Breast epithelium (tissue), 4 donors: ENCODE results near the gene CMKLR1. TPM values are rescaled to one million over a fixed set of nuclear protein-coding genes. Genes with fewer than 3 reads are reported as not detected.

ENCODE experiments used
- DNase-seq, 2 donors: peaks; one replicate each; pipeline ENCODE4 v3.0.0-alpha.2; 2019; ENCODE audit warnings: low spot score in 2 of 2
- H3K27ac ChIP-seq, 2 donors: fragments of 200-600 bp; sonication (generic) in 1 of 2; one replicate each; pipeline ENCODE4 v1.5.1; 2016 to 2019; ENCODE audit warnings: mild to moderate bottlenecking in 1 of 2
- H3K27me3 ChIP-seq, 2 donors: fragments of 200-600 bp; sonication (generic) in 1 of 2; one replicate each; pipeline versions ENCODE4 v1.5.1 to v1.6.0; 2017 to 2019; ENCODE audit warnings: control low read depth in 1 of 2, mild to moderate bottlenecking in 1 of 2
- H3K36me3 ChIP-seq: fragments of 200-600 bp; one replicate; pipeline ENCODE4 v1.5.1; 2019
- H3K4me1 ChIP-seq, 2 donors: fragments of 200-600 bp; sonication (generic); one replicate each; pipeline ENCODE4 v1.5.1; 2016 to 2019; ENCODE audit warnings: control low read depth in 1 of 2
- H3K4me3 ChIP-seq, 3 donors: fragments of 200-600 bp; sonication (generic); 1 replicate in 2 of 3; 2 replicates in 1 of 3; pipeline ENCODE4 v1.5.1; 2016 to 2019; ENCODE audit warnings: mild to moderate bottlenecking in 3 of 3, moderate library complexity in 2 of 3
- H3K9me3 ChIP-seq, 2 donors: fragments of 200-600 bp; sonication (generic) in 1 of 2; one replicate each; pipeline ENCODE4 v1.5.1; 2016 to 2019; ENCODE audit warnings: control low read depth in 1 of 2
- POLR2A ChIP-seq: fragments of 450-650 bp; IDR thresholded peaks from one replicate; pipeline ENCODE4 v1.6.1; 2016; ENCODE audit warnings: antibody characterized with exemption, mild to moderate bottlenecking, moderate library complexity
- POLR2AphosphoS5 ChIP-seq, 3 donors: sonication (generic); formaldehyde crosslinking; IDR thresholded peaks; one replicate each; pipeline ENCODE4 v1.6.1; 2017; ENCODE audit warnings: antibody characterized with exemption in 3 of 3
- intact Hi-C: fragments of 100-400 bp; cut with DNase I; formaldehyde crosslinking; loops from one replicate; pipeline ENCODE4 v1.15.1; 2023; ENCODE audit warnings: low total_unique reads
- total RNA-seq, 3 donors: library from RNA; depleted of rRNA; stranded (reverse); fragments of >200 nt; gene quantifications; one replicate each; pipeline ENCODE4 v1.1.0, GENCODE V29; 2016
- TF ChIP-seq, protein P1 (sequence below), 3 donors: fragments of 450-650 bp; IDR thresholded peaks; one replicate each; pipeline ENCODE4 v1.5.1; 2016 to 2017; ENCODE audit warnings: antibody characterized with exemption in 3 of 3, mild to moderate bottlenecking in 3 of 3, moderate library complexity in 3 of 3

Gene CMKLR1
- total RNA-seq, 3 donors from 2014 or later: 4.9 to 30.2 (median 9.1) TPM

- H3K27ac ChIP-seq: no peak overlapping the region
Observed at GRCh38 chr12:108357834-108358579, 18.9 kb upstream of the CMKLR1 start.

DNA sequence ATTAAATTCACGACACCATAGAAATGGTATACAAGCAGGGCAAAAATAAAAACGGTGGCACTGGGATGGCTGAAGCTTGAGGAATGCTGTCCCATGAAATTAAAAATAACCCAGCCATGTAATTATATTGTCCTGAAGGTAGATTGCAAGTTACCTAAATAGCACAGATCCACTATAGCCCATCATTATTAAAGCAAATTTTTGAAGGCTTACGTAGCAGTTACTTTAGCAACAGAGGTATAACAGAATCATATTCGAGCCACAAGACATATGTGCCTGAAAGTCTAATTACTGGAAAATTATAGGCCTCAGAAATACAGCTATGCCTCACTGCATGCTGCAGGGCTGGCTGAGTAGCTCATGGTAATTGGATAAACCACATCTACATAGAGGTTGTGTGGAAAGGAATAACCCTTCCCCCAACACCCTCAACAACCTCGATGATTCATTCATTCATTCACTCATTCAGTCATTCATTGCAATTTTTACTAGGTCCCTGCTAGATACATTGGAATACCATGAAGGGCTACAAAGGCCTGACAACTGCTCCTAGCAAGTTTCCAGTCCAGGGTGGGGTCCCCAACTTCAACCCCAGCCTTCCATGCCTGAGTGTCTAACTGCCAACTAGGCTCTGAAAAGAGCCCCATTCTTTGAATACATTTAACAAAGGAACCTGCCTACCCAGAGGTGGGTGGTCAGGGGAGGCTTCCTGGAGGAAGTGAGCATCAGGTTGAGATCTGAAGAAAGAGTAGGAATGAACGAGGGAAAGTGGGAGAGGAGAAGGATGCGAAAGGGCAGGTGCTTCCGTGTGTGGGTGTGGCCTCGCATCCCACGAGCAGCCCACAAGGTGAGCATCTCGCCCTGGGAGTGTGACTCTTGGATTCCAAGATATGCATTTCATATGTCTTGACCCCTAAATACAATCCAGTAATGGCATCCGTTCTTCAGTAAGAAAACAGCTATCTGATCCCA, 18.0 kb upstream of the CMKLR1 start:
- H3K27ac ChIP-seq: no peak overlapping the region
- H3K4me1 ChIP-seq: no peaks in the 10 kb centered on the region
- no peak for DNase-seq
- intact Hi-C loops: no loop called here
- H3K4me3 ChIP-seq: no peak overlapping the region
- no peak for TF ChIP-seq POLR2A
- TF ChIP-seq, protein P1, sequence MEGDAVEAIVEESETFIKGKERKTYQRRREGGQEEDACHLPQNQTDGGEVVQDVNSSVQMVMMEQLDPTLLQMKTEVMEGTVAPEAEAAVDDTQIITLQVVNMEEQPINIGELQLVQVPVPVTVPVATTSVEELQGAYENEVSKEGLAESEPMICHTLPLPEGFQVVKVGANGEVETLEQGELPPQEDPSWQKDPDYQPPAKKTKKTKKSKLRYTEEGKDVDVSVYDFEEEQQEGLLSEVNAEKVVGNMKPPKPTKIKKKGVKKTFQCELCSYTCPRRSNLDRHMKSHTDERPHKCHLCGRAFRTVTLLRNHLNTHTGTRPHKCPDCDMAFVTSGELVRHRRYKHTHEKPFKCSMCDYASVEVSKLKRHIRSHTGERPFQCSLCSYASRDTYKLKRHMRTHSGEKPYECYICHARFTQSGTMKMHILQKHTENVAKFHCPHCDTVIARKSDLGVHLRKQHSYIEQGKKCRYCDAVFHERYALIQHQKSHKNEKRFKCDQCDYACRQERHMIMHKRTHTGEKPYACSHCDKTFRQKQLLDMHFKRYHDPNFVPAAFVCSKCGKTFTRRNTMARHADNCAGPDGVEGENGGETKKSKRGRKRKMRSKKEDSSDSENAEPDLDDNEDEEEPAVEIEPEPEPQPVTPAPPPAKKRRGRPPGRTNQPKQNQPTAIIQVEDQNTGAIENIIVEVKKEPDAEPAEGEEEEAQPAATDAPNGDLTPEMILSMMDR (IDR thresholded peaks at IDR 0.05): no peak
- no peak for TF ChIP-seq POLR2AphosphoS5 (IDR thresholded peaks at IDR 0.05)
- H3K9me3 ChIP-seq: no peaks in the 10 kb centered on the region
- H3K27me3 ChIP-seq: no peaks in the 10 kb centered on the region
- no peaks in the 10 kb centered on the region for H3K36me3 ChIP-seq

More at GRCh38 chr12:108357834-108358579, 18.9 kb upstream of the CMKLR1 start:
- Histone ChIP-seq H3K27me3 (no peaks in the 10 kb centered on the region), H3K36me3 (no peaks in the 10 kb centered on the region), H3K9me3 (no peaks in the 10 kb centered on the region), H3K4me3 (no peak overlapping the region), H3K4me1 (no peaks in the 10 kb centered on the region)
- intact Hi-C loops: no loop called here
- no peak for TF ChIP-seq POLR2A
- no peak for TF ChIP-seq POLR2AphosphoS5 (IDR thresholded peaks at IDR 0.05)
- TF ChIP-seq, protein P1 (IDR thresholded peaks at IDR 0.05): no peak
- no peak for DNase-seq

DNA sequence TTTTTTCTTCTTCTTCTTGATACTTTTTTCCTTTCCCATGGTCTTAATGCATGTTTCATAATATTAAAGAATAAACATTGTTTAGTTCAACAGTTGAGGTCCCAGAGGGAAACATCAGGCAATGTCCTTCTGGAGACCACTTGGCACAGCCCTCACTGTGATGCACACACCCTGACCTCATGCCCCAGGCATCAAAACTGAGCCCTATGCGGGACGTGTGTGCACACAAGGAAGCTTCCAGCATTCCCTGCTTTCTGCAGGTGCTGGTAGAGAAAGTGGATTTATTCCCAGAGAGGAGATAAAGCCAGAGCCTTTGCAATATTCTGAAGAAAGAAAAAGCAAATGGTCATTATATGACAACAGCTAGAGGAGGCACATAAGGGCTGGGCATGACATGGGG, 16.0 kb upstream of the CMKLR1 start:
- no peak for DNase-seq
- Histone ChIP-seq H3K9me3 (no peaks in the 10 kb centered on the region), H3K36me3 (no peaks in the 10 kb centered on the region), H3K27ac (no peak overlapping the region), H3K4me1 (no peaks in the 10 kb centered on the region), H3K27me3 (no peaks in the 10 kb centered on the region), H3K4me3 (no peak overlapping the region)
- intact Hi-C loops: no loop called here
- no peak for TF ChIP-seq POLR2A
- no peak for TF ChIP-seq POLR2AphosphoS5 (IDR thresholded peaks at IDR 0.05)
- TF ChIP-seq, protein P1 (IDR thresholded peaks at IDR 0.05): no peak

- Histone ChIP-seq H3K9me3 (no peaks in the 10 kb centered on the region), H3K36me3 (no peaks in the 10 kb centered on the region), H3K27me3 (no peaks in the 10 kb centered on the region), H3K27ac (no peak overlapping the region), H3K4me1 (no peaks in the 10 kb centered on the region), H3K4me3 (no peak overlapping the region)
- no peak for DNase-seq
- TF ChIP-seq POLR2AphosphoS5 (IDR thresholded peaks at IDR 0.05) (no peak), POLR2A (no peak)
- TF ChIP-seq, protein P1 (IDR thresholded peaks at IDR 0.05): no peak
- intact Hi-C loops: loop anchor here (5.0 kb wide), 1 partner anchor 120 kb away; no protein-coding TSS in a partner anchor
Observed at GRCh38 chr12:108352591-108352990, 13.5 kb upstream of the CMKLR1 start.
